GM21723 (cell line): ENCODE measurements around the gene SUPT7L.
A peak's percentile ranks its signal among the peaks of the same experiment; 100 is the strongest.

Source experiments
- ATAC-seq: cut with Tn5 transposase; IDR thresholded peaks from one replicate; pipeline ENCODE4 v1.9.1; 2021; ENCODE audit warnings: mild to moderate bottlenecking, moderate library complexity; ENCODE audit not compliant: unreplicated experiment

Gene SUPT7L

GRCh38 chr2:27663285-27664153, at the start of gene SUPT7L, which contains the start of gene SLC4A1AP:
Gene SUPT7L, minus strand, starts transcription at chr2:27663614. Its CDS starts 1,422 bp downstream, at chr2:27662192.
Gene SLC4A1AP, plus strand, starts transcription at chr2:27663889. Its CDS starts 26 bp downstream, at chr2:27663915.
- ATAC-seq, result peak; percentile 71

GRCh38 chr2:27713201-27713600, 49.8 kb upstream of the SUPT7L start:
- ATAC-seq, result no peak

- ATAC-seq, result no peak
Measured at GRCh38 chr2:27712522-27712921, 49.1 kb upstream of the SUPT7L start.

- ATAC-seq, result no peak
Measured at GRCh38 chr2:27711804-27712203, 48.4 kb upstream of the SUPT7L start.

GRCh38 chr2:27710640-27711430, 47.4 kb upstream of the SUPT7L start:
- no peak for ATAC-seq

- ATAC-seq, result no peak
Measured at GRCh38 chr2:27709960-27710575, 46.7 kb upstream of the SUPT7L start.

GRCh38 chr2:27709326-27709725, 45.9 kb upstream of the SUPT7L start:
- ATAC-seq, result no peak

GRCh38 chr2:27708666-27709065, 45.3 kb upstream of the SUPT7L start:
- ATAC-seq, result no peak

GRCh38 chr2:27708257-27708654, 44.8 kb upstream of the SUPT7L start:
- ATAC-seq, result no peak

GRCh38 chr2:27707462-27708256, 44.2 kb upstream of the SUPT7L start:
- no peak for ATAC-seq

- ATAC-seq, result no peak
Measured at GRCh38 chr2:27705851-27706622, 42.6 kb upstream of the SUPT7L start.

GRCh38 chr2:27704342-27704876, 41.0 kb upstream of the SUPT7L start:
- no peak for ATAC-seq

GRCh38 chr2:27703638-27704341, 40.4 kb upstream of the SUPT7L start:
- no peak for ATAC-seq

- ATAC-seq, result no peak
Measured at GRCh38 chr2:27702302-27702701, 38.9 kb upstream of the SUPT7L start.

- ATAC-seq, result no peak
Measured at GRCh38 chr2:27701676-27702075, 38.3 kb upstream of the SUPT7L start.

GRCh38 chr2:27697660-27698059, 34.2 kb upstream of the SUPT7L start:
- ATAC-seq, result no peak

- ATAC-seq, result no peak
Measured at GRCh38 chr2:27690052-27690451, 26.6 kb upstream of the SUPT7L start.

GRCh38 chr2:27689424-27689823, 26.0 kb upstream of the SUPT7L start:
- ATAC-seq, result no peak

- ATAC-seq, result no peak
Measured at GRCh38 chr2:27687232-27687631, 23.8 kb upstream of the SUPT7L start.
